Bronchial epithelial cell (primary cell): ENCODE data around the gene DOK7. TPM values are rescaled to one million over a fixed set of nuclear protein-coding genes. Genes with fewer than 3 reads are reported as not detected.
A peak's percentile ranks its signal among the peaks of the same experiment; 100 is the strongest.

Source experiments
- DNase-seq: peaks from one replicate; pipeline ENCODE4 v3.0.0-alpha.2; 2010; ENCODE audit warnings: low read depth
- FAIRE-seq: peaks from 2 replicates; lab custom pipeline; 2011; peaks lifted over from hg19 to GRCh38; lab: Jason Lieb, UNC
- H3K27me3 ChIP-seq: 2 replicates; pipeline ENCODE4 v1.5.1; 2011; ENCODE audit warnings: low read length; ENCODE audit not compliant: control insufficient read depth, insufficient read depth
- H3K36me3 ChIP-seq: 2 replicates; pipeline ENCODE4 v1.5.1; 2011; ENCODE audit warnings: low read length; ENCODE audit not compliant: control insufficient read depth, insufficient read depth
- H3K4me3 ChIP-seq: 2 replicates; pipeline ENCODE4 v1.5.1; 2011; ENCODE audit warnings: mild to moderate bottlenecking, low read depth, low read length, control low read depth
- CTCF ChIP-seq: IDR thresholded peaks from 2 replicates; pipeline ENCODE4 v1.5.1; 2011; ENCODE audit warnings: mild to moderate bottlenecking, moderate library complexity, low read length, control low read depth, inconsistent platforms; ENCODE audit not compliant: insufficient read depth, severe bottlenecking
- total RNA-seq: library from RNA; depleted of rRNA; stranded (reverse); fragments of >200 nt; gene quantifications from 2 replicates; pipeline ENCODE4 v1.2.1, GENCODE V29; 2014

DOK7 gene
- total RNA-seq, 1 donor from 2014 or later, result 4.2 TPM

- Histone ChIP-seq H3K4me3 (no peak overlapping the region), H3K36me3 (no peaks in the 10 kb centered on the region), H3K27me3 (peaks cover 35% of the 10 kb centered on the region)
- FAIRE-seq, result no peak
- no peak for TF ChIP-seq CTCF
- no peak for DNase-seq
Observed at GRCh38 chr4:3464911-3465697, 2.0 kb downstream of the DOK7 start.

GRCh38 chr4:3465698-3466671 is 2.9 kb downstream of the DOK7 start:
- peak; percentile 27 for TF ChIP-seq CTCF
- peaks cover 32% of the 10 kb centered on the region for H3K27me3 ChIP-seq
- FAIRE-seq (no peak), DNase-seq (no peak)
- no peaks in the 10 kb centered on the region for H3K36me3 ChIP-seq
- no peak overlapping the region for H3K4me3 ChIP-seq

GRCh38 chr4:3466691-3467600 is 3.8 kb downstream of the DOK7 start:
- H3K4me3 ChIP-seq, result no peak overlapping the region
- peaks cover 36% of the 10 kb centered on the region for H3K27me3 ChIP-seq
- DNase-seq, result no peak
- no peaks in the 10 kb centered on the region for H3K36me3 ChIP-seq
- no peak for TF ChIP-seq CTCF
- no peak for FAIRE-seq

- Histone ChIP-seq H3K36me3 (no peaks in the 10 kb centered on the region), H3K27me3 (peaks cover 33% of the 10 kb centered on the region), H3K4me3 (no peak overlapping the region)
- no peak for DNase-seq
- FAIRE-seq, result peak; percentile 32
- TF ChIP-seq CTCF, result no peak
Observed at GRCh38 chr4:3467601-3468031, 4.5 kb downstream of the DOK7 start.

GRCh38 chr4:3468154-3468553 is 5.0 kb downstream of the DOK7 start:
- Histone ChIP-seq H3K27me3 (peaks cover 34% of the 10 kb centered on the region), H3K36me3 (no peaks in the 10 kb centered on the region), H3K4me3 (no peak overlapping the region)
- DNase-seq, result no peak
- no peak for TF ChIP-seq CTCF
- no peak for FAIRE-seq
